GM19463 (cell line): ENCODE data around the gene MIER2.

Experiments used
- ATAC-seq: cut with Tn5 transposase; IDR thresholded peaks from one replicate; pipeline ENCODE4 v1.9.1; 2021; ENCODE audit warnings: mild to moderate bottlenecking, moderate library complexity; ENCODE audit not compliant: unreplicated experiment

Gene MIER2

GRCh38 chr19:309206-309565 is 35.4 kb downstream of the MIER2 start:
- no peak for ATAC-seq

DNA sequence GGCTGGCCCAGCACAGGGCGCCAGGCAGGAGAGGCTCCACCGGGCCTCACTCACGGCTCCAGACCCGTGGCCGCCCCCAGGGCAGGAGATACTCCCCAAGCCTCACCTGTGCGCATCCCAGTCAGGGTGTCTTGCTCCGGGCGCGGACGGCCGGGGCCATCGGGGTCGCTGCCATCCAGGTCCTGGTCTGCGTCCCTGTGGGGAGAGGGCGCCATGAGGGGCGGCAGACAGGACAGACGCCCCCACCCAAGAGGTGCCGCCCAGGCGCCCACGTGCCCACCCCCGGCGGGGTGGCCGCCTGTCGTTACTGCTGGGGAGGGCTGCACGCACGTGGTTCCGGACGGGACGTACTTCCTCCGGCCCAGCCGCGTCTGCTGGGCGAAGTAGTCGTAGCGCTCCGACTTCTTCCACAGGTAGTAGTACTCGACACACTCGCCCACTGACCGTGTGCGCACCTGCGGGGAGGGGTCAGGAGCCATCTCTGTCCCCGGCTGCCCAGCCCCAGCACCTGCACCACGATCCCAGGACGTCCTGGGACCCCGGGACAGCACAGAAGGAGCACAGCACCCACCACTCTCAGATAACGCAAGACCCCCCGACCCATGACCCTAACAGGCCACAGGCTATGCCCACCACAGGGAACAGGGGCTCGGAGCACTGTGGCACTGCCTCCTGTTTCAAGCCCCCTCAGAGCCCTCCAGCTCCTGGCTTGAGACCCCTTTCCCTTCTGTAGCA is 36.0 kb downstream of the MIER2 start:
- no peak for ATAC-seq

GRCh38 chr19:307793-308420 is 36.7 kb downstream of the MIER2 start:
- no peak for ATAC-seq

- ATAC-seq: no peak
Observed at GRCh38 chr19:307111-307531, 37.5 kb downstream of the MIER2 start.

- no peak for ATAC-seq
Observed at GRCh38 chr19:306151-306900, 38.3 kb downstream of the MIER2 start.

DNA sequence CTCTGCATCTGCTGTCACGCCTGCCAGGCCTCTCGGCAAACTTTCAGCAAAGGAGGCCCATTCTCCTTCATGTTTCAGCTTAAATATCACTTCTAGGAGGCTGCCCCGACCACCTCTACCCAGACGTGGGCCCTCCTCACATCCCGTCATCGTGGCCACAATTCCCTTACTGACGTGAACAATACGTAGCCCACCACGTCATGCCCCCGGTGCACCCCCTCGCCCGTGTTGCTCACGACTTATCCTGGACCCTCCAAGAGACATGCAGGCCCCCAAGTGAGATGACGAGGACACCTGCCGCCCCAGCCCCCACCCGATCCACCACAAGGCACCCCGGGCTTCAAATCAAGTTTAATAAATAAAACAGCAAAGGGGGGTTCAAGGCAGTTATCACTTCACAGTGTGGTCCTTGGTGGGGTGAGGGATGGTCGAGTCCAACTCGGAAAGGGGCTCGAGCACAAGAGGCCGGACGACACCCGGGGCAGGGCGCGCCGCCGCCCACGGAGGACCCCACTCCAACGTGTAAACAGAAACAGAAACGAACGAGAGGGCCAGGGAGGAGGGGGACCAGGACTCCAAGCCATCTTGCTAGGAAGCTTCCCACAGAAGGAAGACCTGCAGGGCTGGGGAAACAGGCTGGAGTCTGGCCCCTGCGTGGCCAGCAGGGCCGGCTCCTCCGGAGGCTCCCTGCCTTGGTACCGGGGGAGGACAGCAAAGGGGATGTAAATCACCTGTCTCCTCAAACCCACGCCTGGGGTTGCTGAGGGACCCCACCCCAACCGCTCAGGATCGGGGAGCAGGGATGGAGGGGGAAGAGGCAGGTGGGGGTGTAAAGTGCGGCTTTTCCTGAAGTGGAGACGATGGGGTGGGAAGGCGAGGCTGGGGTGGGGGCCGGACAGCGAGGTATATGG is 39.1 kb downstream of the MIER2 start:
- ATAC-seq: no peak

DNA sequence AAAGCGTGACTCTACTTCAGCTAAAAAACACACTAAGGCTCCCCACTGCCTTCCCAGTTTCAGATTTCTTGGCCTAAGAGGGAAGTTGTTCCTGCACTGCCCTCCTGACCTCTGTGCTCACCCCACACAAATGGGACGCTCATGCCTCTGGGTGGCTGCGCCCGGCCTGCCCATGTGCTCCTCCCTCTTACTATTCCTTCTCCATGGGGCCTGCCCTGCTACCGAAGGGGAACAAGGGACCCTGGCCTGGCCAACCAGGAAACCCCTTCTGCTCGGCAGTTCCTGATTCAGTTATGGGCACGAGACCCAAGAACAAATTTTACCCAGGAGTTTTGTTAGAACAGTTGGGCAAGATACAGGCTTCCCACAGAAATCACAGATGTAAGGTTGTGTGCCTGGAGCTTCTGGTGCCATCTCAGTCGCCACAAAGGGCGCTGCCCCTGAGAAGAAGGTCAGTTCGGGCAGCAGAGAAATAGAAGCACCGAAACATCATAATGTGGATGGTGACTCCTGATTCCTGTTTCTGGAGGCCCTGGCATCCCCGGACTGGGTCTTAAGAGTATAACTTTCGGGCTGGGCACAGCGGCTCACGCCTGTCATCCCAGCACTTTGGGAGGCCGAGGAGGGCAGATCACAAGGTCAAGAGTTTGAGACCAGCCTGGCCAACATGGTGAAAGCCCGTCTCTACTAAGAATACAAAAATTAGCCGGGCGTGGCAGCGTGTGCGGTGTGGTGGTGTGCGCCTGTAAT is 47.9 kb downstream of the MIER2 start:
- no peak for ATAC-seq

DNA sequence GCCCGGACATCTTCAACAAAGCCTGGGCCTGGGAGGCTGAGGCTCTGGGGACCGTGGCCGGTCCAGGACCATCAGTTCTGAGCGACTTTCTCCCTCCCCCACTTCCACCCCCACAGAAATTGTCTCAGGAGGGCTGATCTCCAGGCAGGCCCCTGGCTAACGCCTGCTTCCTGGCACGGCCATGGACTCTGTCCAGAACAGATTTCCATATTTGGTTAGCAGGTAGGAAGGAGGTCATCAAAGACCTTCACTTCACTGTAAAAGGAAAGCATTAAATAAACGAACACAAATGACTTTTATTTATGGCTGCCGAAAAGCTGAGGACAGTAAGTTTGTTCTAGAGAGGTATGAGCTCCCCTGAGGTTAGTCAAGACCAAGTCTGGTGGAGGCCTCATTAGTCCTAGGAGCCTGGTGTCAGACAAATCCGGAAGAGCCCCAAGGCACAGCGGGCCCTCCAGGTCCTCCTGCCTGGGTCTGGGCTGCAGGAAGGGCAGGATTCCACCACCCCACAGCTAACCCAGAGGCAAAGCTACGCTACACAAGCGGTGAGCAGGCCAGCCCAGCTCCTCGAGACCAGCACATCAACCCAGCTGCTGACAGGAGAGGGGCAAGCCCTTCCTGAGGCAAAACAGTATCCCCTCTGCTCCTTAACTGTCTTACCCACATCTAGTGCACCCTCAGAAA is 48.8 kb downstream of the MIER2 start:
- ATAC-seq: no peak

DNA sequence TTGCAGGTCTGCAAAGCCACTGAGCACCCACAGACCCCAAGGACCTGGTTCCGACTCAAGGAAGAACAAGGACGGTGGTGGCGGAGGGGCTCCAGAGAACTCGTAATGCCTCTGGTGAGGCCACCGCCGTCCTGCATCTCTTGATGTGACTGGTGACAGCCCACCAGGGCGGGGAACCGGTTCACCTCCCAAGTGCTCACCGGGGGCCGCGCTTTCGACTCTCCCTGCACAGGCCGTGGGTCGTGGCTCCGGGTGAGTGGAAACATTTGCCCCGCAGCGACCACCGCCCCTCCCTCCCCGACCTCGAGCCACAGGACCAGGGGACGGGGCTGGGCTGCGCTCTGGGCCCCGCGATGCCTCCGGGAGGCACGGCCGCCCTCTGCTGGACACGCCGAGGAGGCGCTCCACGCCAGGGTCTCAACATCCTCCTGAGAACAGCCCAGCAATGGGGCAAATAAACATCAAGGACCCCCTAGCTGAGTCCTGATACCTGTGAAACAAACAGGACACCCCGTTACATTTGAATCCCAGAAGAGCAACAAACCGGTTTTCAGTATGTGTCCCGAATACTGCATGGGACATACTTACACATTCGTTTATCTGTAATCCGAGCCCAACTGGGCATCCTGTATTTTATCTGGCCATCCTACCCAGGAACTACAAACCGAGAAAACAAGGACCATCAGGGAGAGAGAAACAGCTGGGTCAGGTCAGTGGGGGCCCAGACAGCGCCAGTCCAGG is 49.5 kb downstream of the MIER2 start:
- no peak for ATAC-seq

DNA sequence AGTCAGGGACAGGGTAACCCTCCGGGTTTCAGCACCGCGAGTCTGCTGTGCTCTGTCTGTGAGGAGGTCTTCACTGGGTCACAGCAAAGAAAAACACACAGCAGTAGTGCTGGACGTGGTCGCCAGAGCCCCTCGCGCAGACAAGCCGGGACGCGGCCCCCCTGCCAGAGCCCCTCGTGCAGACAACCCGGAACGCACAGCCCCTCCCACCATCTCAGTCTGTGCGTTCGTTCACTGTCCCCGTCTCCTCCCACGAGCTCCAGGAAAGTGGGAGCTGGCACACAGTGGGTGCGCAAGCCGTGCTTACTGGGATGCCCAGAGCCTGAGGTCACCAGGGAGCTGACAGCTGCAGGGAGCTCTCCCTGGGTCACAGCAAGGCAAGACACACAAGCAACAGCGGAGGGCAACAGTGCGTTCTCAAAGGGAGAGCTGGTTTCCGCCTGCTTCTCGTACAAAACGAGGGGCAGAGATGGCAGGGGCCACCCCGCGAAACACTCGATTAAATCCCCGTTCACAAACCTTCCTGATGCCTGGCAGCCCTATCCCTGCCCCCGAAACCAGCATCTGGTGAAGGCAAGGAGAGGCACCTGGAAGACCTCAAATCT is 50.2 kb downstream of the MIER2 start:
- ATAC-seq: no peak

- no peak for ATAC-seq
Observed at GRCh38 chr19:293436-294110, 51.0 kb downstream of the MIER2 start.

DNA sequence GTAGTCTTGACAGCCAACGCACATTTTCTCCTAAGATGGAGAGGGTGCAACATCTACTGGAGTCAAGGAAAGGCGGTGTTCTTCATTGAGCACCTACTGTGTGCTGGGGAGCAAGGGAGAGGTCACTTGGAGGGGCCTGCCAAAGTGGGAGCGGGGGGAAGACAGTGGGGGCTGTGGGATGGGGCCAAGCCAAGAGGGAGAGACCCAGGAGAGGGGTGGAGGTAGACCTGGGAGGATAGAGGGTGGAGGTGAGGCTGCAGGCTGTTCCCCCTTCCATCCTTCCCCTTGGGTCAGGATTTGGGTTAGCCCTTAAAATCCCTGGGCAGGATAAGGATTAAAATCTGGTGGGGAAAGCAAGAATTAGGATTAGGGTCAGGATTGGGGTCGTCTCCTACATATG is 51.6 kb downstream of the MIER2 start:
- no peak for ATAC-seq

DNA sequence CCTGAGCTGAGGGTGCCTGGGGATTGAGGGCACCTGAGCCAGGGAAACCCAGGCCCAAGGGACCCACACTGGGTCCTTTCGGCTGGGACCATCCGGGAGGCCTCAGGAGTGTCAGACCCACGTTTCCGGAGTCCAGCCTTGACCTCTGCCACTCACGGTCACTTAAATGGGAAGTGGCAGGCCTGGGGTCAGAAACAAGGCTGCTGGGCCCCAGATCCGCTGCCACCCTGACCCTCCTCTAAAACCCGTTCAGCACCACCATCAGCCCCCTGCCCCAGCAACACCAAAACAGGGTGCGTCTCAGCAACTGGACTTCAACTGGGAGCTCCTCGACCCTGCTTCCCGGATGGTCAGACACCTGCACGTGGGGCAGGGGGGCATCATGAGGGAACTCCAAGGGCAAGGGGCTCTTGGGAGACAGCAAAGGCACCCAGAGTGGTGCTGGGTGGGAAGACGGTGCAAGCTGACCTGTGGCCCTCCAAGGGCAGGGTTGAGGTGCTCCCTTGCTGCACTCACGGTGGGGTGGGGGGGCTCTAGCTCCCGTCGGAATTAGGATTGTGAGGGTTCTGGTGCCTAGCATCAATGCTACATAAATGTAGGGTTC is 52.2 kb downstream of the MIER2 start:
- no peak for ATAC-seq

DNA sequence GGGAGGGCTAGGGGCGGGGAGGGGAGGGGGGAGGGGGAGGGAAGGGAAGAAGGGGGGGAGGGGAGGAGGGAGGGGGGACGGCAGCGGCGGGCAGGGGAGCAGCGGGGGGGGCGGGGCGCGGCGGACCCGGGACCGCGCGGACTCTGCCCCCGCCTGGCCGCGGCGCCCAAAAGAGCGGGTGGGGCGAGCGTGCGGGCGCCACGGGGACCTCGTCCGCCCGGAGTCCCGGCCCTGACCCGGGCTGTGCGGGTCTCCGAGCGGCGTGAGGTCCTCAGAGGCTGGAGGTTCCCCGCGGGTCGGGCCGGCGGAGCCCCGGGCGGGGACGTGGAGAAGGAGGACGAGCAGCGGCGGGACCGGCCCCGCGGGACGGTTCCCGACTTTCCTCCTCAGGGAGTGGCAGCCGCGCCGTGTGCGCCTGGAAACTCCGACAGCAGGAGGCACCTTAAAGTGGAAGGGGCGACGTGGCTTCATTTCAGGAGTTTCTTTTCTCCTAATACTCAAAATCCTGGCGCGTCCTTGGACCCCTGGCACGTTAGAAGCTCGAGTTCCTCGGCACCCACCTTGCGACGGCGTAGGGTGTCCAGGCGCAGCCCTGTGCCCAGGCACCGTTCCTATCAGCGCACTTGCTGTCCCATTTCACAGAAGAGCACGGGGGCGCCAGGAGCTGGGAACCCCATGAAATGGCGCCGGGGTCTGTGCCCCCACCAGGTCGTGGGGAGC is 52.9 kb downstream of the MIER2 start:
- ATAC-seq: no peak

GRCh38 chr19:291006-291521 is 53.5 kb downstream of the MIER2 start, which contains the start of gene PLPP2:
Gene PLPP2 (minus strand): TSS chr19:291403. CDS start chr19:291336, 67 bp downstream.
- ATAC-seq: no peak

DNA sequence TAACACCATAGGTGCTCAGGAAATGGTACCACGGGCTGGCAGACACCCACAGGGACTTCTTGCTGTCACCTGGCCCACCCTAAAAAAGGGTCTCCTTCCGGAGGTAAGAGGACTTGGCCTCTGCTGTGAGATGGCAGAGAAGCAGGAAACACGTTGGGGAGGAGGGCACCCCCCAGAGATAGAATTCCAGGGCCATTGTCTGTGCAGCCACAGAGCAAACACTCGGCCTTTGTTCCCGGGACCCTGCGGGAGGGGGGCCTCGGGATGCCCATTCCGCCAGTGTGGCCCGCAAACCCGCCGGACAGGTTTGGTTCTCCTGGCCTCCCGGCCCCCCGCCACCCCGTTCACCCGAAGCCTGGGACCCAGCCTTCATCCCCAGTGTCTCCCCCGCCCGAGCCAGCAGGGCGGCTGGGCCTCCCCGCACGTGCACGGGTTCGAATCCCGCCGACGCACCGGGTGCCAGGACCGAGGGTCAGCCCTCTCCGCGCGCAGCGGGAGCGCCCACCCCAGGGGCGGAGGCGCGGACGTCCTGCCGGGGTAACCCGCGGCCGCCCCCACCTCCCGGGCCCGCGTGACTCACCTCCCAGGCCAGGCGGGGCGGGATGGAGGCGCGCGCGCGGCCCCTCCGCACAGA is 54.1 kb downstream of the MIER2 start:
- ATAC-seq: no peak
